ENCODE results near the gene KLHL13.

The KLHL13 gene, protein sequence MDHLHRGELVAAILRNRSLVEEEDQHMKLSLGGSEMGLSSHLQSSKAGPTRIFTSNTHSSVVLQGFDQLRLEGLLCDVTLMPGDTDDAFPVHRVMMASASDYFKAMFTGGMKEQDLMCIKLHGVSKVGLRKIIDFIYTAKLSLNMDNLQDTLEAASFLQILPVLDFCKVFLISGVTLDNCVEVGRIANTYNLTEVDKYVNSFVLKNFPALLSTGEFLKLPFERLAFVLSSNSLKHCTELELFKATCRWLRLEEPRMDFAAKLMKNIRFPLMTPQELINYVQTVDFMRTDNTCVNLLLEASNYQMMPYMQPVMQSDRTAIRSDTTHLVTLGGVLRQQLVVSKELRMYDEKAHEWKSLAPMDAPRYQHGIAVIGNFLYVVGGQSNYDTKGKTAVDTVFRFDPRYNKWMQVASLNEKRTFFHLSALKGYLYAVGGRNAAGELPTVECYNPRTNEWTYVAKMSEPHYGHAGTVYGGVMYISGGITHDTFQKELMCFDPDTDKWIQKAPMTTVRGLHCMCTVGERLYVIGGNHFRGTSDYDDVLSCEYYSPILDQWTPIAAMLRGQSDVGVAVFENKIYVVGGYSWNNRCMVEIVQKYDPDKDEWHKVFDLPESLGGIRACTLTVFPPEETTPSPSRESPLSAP

DNA sequence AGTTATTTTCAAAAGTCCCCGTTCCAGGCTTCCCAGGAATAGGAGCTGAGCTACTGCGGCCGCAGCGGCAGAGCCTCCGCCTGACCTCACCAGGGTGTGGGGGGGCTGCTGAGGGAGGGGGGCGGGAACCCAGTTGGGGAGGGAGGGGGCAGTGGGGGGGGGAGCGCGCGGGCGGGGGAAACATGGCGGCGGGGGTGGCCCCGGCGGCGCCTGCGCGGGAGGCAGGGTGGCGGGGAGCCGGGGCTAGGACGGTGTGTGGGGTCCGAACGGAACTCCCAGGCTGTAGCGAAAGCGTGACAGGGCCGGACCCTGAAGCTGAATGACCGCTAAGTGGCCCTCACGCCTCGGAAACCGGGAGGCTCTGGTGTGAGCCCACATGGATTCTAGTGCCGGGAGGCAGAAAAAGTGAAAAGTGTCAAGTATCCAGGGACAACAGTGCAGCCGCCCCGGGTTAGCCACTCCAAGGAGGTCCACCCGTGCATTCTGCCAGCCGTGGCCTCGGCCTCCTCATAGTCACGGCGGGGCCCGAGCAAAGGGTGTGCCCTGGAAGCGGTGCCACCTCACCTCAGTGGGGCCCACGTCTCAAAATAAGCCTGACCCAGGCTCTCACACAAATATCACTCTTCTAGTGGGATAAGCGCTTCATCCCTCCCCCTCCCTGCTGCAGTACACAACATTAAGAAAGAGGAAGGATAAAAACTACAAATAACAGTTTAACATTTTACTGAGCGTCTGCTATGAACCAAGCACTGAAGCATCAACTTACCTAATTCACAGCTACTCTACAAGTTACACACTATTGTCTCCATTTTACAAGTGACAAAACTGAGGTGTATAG, at the start of gene KLHL13:
TSS of gene KLHL13 (minus strand) at position 98 of the 838 bp plus-strand sequence. CDS start 88,337 bp downstream, outside the sequence.
- H3K9ac ChIP-seq, result peak within 1 kb of the TSS; percentile 77; the same call in 1 of the 2 replicates
- H3K27me3 ChIP-seq (ENCODE audit: insufficient read depth, low read depth), result no peaks in the 10 kb centered on the region; the same call in 1 of the 2 replicates
- no peak within 1 kb of the TSS for H3K4me3 ChIP-seq (IDR thresholded peaks at IDR 0.05; ENCODE audit: insufficient read depth, low read depth, low read length)
- no peak within 1 kb of the TSS for H3K27ac ChIP-seq
- H3K79me2 ChIP-seq (ENCODE audit: insufficient read depth, low read depth), result no peaks in the 10 kb centered on the region
- H4K20me1 ChIP-seq (ENCODE audit: insufficient read depth), result no peaks in the 10 kb centered on the region
- H3K4me2 ChIP-seq, result peak within 1 kb of the TSS; percentile 51
- TF ChIP-seq, protein P1, sequence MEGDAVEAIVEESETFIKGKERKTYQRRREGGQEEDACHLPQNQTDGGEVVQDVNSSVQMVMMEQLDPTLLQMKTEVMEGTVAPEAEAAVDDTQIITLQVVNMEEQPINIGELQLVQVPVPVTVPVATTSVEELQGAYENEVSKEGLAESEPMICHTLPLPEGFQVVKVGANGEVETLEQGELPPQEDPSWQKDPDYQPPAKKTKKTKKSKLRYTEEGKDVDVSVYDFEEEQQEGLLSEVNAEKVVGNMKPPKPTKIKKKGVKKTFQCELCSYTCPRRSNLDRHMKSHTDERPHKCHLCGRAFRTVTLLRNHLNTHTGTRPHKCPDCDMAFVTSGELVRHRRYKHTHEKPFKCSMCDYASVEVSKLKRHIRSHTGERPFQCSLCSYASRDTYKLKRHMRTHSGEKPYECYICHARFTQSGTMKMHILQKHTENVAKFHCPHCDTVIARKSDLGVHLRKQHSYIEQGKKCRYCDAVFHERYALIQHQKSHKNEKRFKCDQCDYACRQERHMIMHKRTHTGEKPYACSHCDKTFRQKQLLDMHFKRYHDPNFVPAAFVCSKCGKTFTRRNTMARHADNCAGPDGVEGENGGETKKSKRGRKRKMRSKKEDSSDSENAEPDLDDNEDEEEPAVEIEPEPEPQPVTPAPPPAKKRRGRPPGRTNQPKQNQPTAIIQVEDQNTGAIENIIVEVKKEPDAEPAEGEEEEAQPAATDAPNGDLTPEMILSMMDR (conservative IDR thresholded peaks at IDR 0.05; ENCODE audit: low read depth, low read length), result no peak
- peaks cover 11% of the 10 kb centered on the region for H3K4me1 ChIP-seq (ENCODE audit: low read depth, poor library complexity, severe bottlenecking)
- peak within 1 kb of the TSS; percentile 92 for H2AFZ ChIP-seq (ENCODE audit: low read depth)
- no peaks in the 10 kb centered on the region for H3K36me3 ChIP-seq (ENCODE audit: insufficient read depth)

DNA sequence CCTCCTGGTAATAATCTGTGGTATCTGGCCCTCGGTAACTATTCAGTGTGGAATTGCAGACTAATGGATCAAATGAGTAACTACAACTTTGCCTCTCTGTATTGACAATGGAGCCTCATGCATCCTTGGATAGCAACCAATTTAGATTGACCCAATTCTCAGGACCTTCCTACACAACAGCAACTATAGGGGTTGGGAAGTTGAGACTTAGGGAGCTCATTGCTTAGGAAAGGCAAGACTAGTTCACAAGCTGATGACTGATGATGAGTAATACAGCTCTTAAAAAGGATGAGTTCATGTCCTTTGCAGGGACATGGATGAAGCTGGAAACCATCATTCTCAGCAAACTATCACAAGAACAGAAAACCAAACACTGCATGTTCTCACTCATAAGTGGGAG, 47.5 kb upstream of the KLHL13 start:
- TF ChIP-seq, protein P1 (conservative IDR thresholded peaks at IDR 0.05; ENCODE audit: low read depth, low read length), result no peak
- Histone ChIP-seq H3K79me2 (ENCODE audit: insufficient read depth, low read depth) (no peaks in the 10 kb centered on the region), H2AFZ (ENCODE audit: low read depth) (no peak overlapping the region), H3K27ac (no peak overlapping the region), H3K27me3 (ENCODE audit: insufficient read depth, low read depth) (no peaks in the 10 kb centered on the region), H3K4me3 (IDR thresholded peaks at IDR 0.05; ENCODE audit: insufficient read depth, low read depth, low read length) (no peak overlapping the region), H3K4me1 (ENCODE audit: low read depth, poor library complexity, severe bottlenecking) (no peaks in the 10 kb centered on the region), H3K36me3 (ENCODE audit: insufficient read depth) (no peaks in the 10 kb centered on the region), H3K4me2 (no peak overlapping the region), H4K20me1 (ENCODE audit: insufficient read depth) (no peaks in the 10 kb centered on the region), H3K9ac (no peak overlapping the region)

DNA sequence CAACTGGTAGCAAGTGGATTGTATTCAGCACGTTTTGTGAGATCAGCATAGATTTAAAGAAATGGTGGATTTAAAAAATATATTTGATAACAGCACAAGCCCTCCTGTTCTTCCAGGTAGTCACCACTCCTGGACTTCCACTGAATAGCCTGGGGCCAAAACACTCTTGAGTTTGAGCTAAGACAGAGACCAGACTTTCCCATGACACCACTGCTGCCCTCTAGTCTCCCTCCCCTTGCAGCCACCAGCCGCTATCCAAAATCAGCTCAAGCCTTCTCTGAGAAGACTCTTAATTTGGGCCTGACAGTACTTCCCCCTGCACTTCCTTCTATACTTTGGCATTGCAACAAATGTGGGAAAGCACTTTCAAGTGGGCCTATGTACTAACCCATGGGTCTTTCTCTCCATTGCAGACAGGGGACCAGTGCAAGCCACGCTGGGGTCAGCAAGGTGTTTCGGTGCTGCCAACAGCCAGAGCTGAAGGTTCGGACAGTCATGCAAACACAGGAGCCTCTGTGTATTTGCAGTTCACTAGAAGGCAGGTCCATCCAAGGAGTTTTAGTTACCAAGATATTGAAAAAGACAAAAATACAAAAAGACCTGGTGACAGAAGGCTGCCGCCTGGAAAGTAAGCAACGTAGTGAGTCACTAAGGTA, 40.5 kb upstream of the KLHL13 start:
- H3K9ac ChIP-seq, result no peak overlapping the region
- no peaks in the 10 kb centered on the region for H3K36me3 ChIP-seq (ENCODE audit: insufficient read depth)
- no peaks in the 10 kb centered on the region for H3K27me3 ChIP-seq (ENCODE audit: insufficient read depth, low read depth)
- H3K4me1 ChIP-seq (ENCODE audit: low read depth, poor library complexity, severe bottlenecking), result no peaks in the 10 kb centered on the region
- no peaks in the 10 kb centered on the region for H3K79me2 ChIP-seq (ENCODE audit: insufficient read depth, low read depth)
- H4K20me1 ChIP-seq (ENCODE audit: insufficient read depth), result no peaks in the 10 kb centered on the region
- H3K4me3 ChIP-seq (IDR thresholded peaks at IDR 0.05; ENCODE audit: insufficient read depth, low read depth, low read length), result no peak overlapping the region
- no peak overlapping the region for H3K4me2 ChIP-seq
- TF ChIP-seq, protein P1 (conservative IDR thresholded peaks at IDR 0.05; ENCODE audit: low read depth, low read length), result no peak
- H2AFZ ChIP-seq (ENCODE audit: low read depth), result no peak overlapping the region
- H3K27ac ChIP-seq, result no peak overlapping the region
